Bronchial epithelial cell (primary cell): ENCODE measurements around the gene CFP. TPM values are rescaled to one million over a fixed set of nuclear protein-coding genes. Genes with fewer than 3 reads are reported as not detected.

Source experiments
- DNase-seq: peaks from one replicate; pipeline ENCODE4 v3.0.0-alpha.2; 2010; ENCODE audit warnings: low read depth
- FAIRE-seq: peaks from 2 replicates; lab custom pipeline; 2011; peaks lifted over from hg19 to GRCh38; lab: Jason Lieb, UNC
- H3K27me3 ChIP-seq: 2 replicates; pipeline ENCODE4 v1.5.1; 2011; ENCODE audit warnings: low read length; ENCODE audit not compliant: control insufficient read depth, insufficient read depth
- H3K36me3 ChIP-seq: 2 replicates; pipeline ENCODE4 v1.5.1; 2011; ENCODE audit warnings: low read length; ENCODE audit not compliant: control insufficient read depth, insufficient read depth
- H3K4me3 ChIP-seq: 2 replicates; pipeline ENCODE4 v1.5.1; 2011; ENCODE audit warnings: mild to moderate bottlenecking, low read depth, low read length, control low read depth
- CTCF ChIP-seq: IDR thresholded peaks from 2 replicates; pipeline ENCODE4 v1.5.1; 2011; ENCODE audit warnings: mild to moderate bottlenecking, moderate library complexity, low read length, control low read depth, inconsistent platforms; ENCODE audit not compliant: insufficient read depth, severe bottlenecking
- total RNA-seq: library from RNA; depleted of rRNA; stranded (reverse); fragments of >200 nt; gene quantifications from 2 replicates; pipeline ENCODE4 v1.2.1, GENCODE V29; 2014

The CFP gene
- total RNA-seq, 1 donor from 2014 or later, result 0.26 TPM

GRCh38 chrX:47581731-47582647, 47.7 kb downstream of the CFP start, which contains the start of gene TIMP1:
Gene TIMP1, plus strand, starts transcription at chrX:47582436. Its CDS starts 980 bp downstream, at chrX:47583416.
- Histone ChIP-seq H3K27me3 (no peaks in the 10 kb centered on the region), H3K36me3 (no peaks in the 10 kb centered on the region), H3K4me3 (peak within 1 kb of the TSS; percentile 53)
- FAIRE-seq (no peak), DNase-seq (peak; percentile 81)
- TF ChIP-seq CTCF, result no peak

DNA sequence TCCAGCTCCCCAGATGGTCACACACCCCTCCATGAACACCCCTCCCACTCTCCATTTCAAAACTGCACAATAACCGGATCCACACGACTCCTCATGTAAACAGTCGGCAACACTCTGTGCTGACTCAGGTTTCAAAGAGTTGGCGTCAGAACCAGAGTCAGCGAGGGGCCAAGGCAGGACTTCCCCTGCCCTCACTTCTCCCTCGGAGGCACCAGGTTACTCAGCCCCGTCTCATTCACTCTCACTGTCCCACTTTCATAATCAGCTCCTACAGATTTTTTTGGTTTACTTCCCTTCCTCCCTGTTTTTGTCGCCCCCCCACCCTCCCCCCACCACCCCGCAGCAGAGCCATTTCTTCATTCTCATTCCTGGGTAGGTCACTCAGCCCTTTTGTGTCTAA, 50.2 kb downstream of the CFP start:
- FAIRE-seq (no peak), DNase-seq (peak; percentile 86)
- Histone ChIP-seq H3K4me3 (no peak overlapping the region), H3K36me3 (no peaks in the 10 kb centered on the region), H3K27me3 (no peaks in the 10 kb centered on the region)
- no peak for TF ChIP-seq CTCF

DNA sequence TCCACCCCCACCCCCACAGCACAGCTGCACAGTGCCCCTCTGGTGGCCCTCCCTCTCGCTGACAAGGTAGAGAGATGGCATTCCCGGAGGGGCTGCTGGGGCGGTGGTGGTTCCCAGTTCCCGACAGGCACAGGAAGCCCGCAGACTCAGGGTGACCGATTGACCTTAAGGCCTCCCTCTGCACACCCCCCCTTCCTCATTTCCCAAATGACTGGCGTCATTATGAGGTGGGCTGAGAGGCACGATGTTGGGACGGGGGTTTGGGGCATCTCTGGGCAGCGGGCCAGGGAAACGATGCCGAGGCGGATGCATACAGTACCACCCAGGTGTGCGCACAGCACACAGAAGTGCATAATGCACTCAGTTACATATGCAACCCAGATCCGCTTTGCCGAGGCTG, 51.0 kb downstream of the CFP start:
- no peak for TF ChIP-seq CTCF
- no peak for FAIRE-seq
- Histone ChIP-seq H3K36me3 (no peaks in the 10 kb centered on the region), H3K4me3 (no peak overlapping the region), H3K27me3 (no peaks in the 10 kb centered on the region)
- DNase-seq, result no peak

GRCh38 chrX:47577901-47578300, 51.8 kb downstream of the CFP start:
- H3K27me3 ChIP-seq, result no peaks in the 10 kb centered on the region
- no peak overlapping the region for H3K4me3 ChIP-seq
- no peak for TF ChIP-seq CTCF
- FAIRE-seq (peak; percentile 86), DNase-seq (no peak)
- no peaks in the 10 kb centered on the region for H3K36me3 ChIP-seq

DNA sequence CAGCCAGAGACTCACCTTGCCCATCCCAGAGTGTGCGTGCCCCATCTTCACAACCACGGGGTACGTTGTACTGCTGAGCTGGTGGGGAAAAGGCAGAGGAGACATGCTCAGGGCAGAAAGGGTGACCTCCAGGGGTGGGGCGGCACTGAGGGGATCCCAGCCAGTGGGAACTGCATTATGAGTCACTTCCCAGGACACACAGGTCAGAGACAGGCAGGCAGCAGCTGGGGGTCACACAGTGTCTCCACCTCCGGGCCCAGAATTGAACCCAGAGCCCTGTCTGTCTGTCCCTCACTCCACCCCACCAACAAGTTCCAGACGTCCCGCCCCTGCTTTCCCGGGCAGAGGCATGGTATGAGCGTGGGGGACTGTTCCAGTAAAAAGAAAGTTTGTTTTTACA, 52.3 kb downstream of the CFP start:
- no peak for TF ChIP-seq CTCF
- Histone ChIP-seq H3K27me3 (no peaks in the 10 kb centered on the region), H3K4me3 (no peak overlapping the region), H3K36me3 (no peaks in the 10 kb centered on the region)
- no peak for DNase-seq
- no peak for FAIRE-seq
